HG02840 (cell line): Measurements from ENCODE around the gene ALDH18A1.
"Not testable (repeated sequence)": the region's sequence is repeated elsewhere in the genome, so short reads cannot be mapped to it uniquely, and the experiment has no call there.

Experiments used
- ATAC-seq: cut with Tn5 transposase; IDR thresholded peaks from one replicate; pipeline ENCODE4 v1.9.1; 2021; ENCODE audit warnings: mild to moderate bottlenecking, moderate library complexity, moderate number of reproducible peaks; ENCODE audit not compliant: unreplicated experiment, low FRiP score

The ALDH18A1 gene

GRCh38 chr10:95651346-95652060, 5.0 kb downstream of the ALDH18A1 start:
- no peak for ATAC-seq

- no peak for ATAC-seq
Measured at GRCh38 chr10:95650232-95650631, 6.3 kb downstream of the ALDH18A1 start.

- ATAC-seq = no peak
Measured at GRCh38 chr10:95648138-95648537, 8.4 kb downstream of the ALDH18A1 start.

GRCh38 chr10:95646160-95646559, 10.4 kb downstream of the ALDH18A1 start:
- ATAC-seq = no peak

GRCh38 chr10:95644901-95645300, 11.6 kb downstream of the ALDH18A1 start:
- no peak for ATAC-seq

GRCh38 chr10:95640891-95641315, 15.6 kb downstream of the ALDH18A1 start:
- no peak for ATAC-seq

GRCh38 chr10:95637911-95638310, 18.6 kb downstream of the ALDH18A1 start:
- ATAC-seq = no peak

- no peak for ATAC-seq
Measured at GRCh38 chr10:95637140-95637539, 19.4 kb downstream of the ALDH18A1 start.

GRCh38 chr10:95635319-95635733, 21.2 kb downstream of the ALDH18A1 start:
- no peak for ATAC-seq

GRCh38 chr10:95628786-95629185, 27.7 kb downstream of the ALDH18A1 start:
- ATAC-seq = no peak

- ATAC-seq = no peak
Measured at GRCh38 chr10:95626500-95626899, 30.0 kb downstream of the ALDH18A1 start.

- ATAC-seq = not testable (repeated sequence)
Measured at GRCh38 chr10:95620415-95620814, 36.1 kb downstream of the ALDH18A1 start.

- ATAC-seq = no peak
Measured at GRCh38 chr10:95618101-95618500, 38.4 kb downstream of the ALDH18A1 start.

GRCh38 chr10:95616446-95616845, 40.1 kb downstream of the ALDH18A1 start:
- no peak for ATAC-seq

- no peak for ATAC-seq
Measured at GRCh38 chr10:95613330-95613729, 43.2 kb downstream of the ALDH18A1 start.

- ATAC-seq = no peak
Measured at GRCh38 chr10:95610727-95611126, 45.8 kb downstream of the ALDH18A1 start.

GRCh38 chr10:95606922-95607321, 49.6 kb downstream of the ALDH18A1 start:
- no peak for ATAC-seq

GRCh38 chr10:95605163-95605562, 51.3 kb downstream of the ALDH18A1 start:
- no peak for ATAC-seq

- ATAC-seq = no peak
Measured at GRCh38 chr10:95604630-95605029, 51.9 kb downstream of the ALDH18A1 start.

GRCh38 chr10:95602382-95602781, 54.1 kb downstream of the ALDH18A1 start:
- ATAC-seq = no peak

- no peak for ATAC-seq
Measured at GRCh38 chr10:95601116-95601719, 55.3 kb downstream of the ALDH18A1 start.

GRCh38 chr10:95600158-95600557, 56.4 kb downstream of the ALDH18A1 start:
- ATAC-seq = no peak
